NCI-H2196 treated with DMSO at 0.1 percent for 48 hours (cell line): ENCODE data around the gene ACAN.

Experiments used
- DNase-seq: peaks from one replicate; lab custom pipeline; 2025; ENCODE audit not compliant: unreplicated experiment; lab: John Stamatoyannopoulos, UW

ACAN gene

GRCh38 chr15:88900982-88901418 is 97.8 kb downstream of the ACAN start:
- no peak for DNase-seq

GRCh38 chr15:88901508-88902220 is 98.4 kb downstream of the ACAN start:
- no peak for DNase-seq

- no peak for DNase-seq
These were observed 99.1 kb downstream of the ACAN start for GRCh38 chr15:88902221-88902835.

GRCh38 chr15:88902846-88903245 is 99.6 kb downstream of the ACAN start:
- no peak for DNase-seq

GRCh38 chr15:88904257-88904623 is 101.0 kb downstream of the ACAN start:
- no peak for DNase-seq

GRCh38 chr15:88904624-88905327 is 101.5 kb downstream of the ACAN start:
- peak; percentile 36 for DNase-seq

- DNase-seq: no peak
These were observed 102.3 kb downstream of the ACAN start for GRCh38 chr15:88905576-88905975.

GRCh38 chr15:88906130-88906529 is 102.9 kb downstream of the ACAN start:
- DNase-seq: no peak

- DNase-seq: no peak
These were observed 103.3 kb downstream of the ACAN start for GRCh38 chr15:88906551-88906950.

GRCh38 chr15:88907111-88907510 is 103.9 kb downstream of the ACAN start:
- no peak for DNase-seq

- DNase-seq: no peak
These were observed 104.9 kb downstream of the ACAN start for GRCh38 chr15:88908123-88908522.

- DNase-seq: no peak
These were observed 105.7 kb downstream of the ACAN start for GRCh38 chr15:88908697-88909621.

GRCh38 chr15:88909956-88910831 is 107.0 kb downstream of the ACAN start:
- no peak for DNase-seq

GRCh38 chr15:88911766-88912118 is 108.5 kb downstream of the ACAN start:
- DNase-seq: no peak

GRCh38 chr15:88912500-88912921 is 109.3 kb downstream of the ACAN start:
- DNase-seq: no peak

- no peak for DNase-seq
These were observed 110.0 kb downstream of the ACAN start, which contains the start of gene MFGE8 for GRCh38 chr15:88913017-88913849. MFGE8 (minus strand) TSS chr15:88913379; CDS start chr15:88913319, 60 bp downstream.

- DNase-seq: no peak
These were observed 110.6 kb downstream of the ACAN start for GRCh38 chr15:88913850-88914169.

- no peak for DNase-seq
These were observed 112.1 kb downstream of the ACAN start for GRCh38 chr15:88915354-88915753.

- no peak for DNase-seq
These were observed 114.5 kb downstream of the ACAN start for GRCh38 chr15:88917760-88918159.
